GM19240 (cell line): ENCODE data around the gene A1BG.
"Not testable (repeated sequence)": the region's sequence is repeated elsewhere in the genome, so short reads cannot be mapped to it uniquely, and the experiment has no call there.

Source experiments
- DNase-seq: peaks from one replicate; pipeline ENCODE4 v3.0.0; 2011; ENCODE audit warnings: low spot score; ENCODE audit not compliant: insufficient read length

A1BG gene

DNA sequence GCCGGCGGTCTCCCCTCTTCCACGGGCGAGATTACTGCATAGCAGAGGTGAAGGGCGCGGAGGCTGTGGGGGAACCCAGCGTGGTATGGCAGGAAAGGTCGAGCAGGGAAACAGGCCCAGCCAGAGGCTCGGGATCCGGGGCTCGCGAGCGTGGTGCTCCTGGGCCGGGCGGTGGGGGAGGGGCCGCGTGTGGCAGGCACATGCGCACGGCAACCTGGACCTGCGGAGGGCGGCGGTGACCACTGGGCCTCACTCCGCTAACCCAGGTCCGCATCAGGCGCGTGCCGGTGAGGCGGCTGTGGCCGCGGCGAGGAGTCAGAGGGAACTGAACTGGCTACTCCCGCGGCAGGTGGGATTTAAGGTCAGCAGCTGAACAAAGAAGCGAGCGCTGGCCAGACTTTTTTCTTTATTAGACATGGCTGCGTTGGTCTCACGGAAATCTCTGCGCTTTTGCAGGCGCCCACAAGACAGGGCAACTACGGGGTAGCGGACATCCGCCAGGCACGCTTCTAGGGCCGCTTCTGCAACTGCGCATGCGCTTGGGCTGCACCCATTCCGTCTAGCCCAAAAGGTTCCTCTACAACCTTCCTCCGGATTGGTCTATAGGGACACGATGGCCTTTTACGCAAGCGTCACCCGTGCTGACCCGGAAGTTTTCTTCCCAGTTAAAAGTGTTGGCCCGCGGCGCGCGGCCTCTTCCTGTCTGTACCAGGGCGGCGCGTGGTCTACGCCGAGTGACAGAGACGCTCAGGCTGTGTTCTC is 33.5 kb upstream of the A1BG start, which contains the start of gene RPS5:
Gene RPS5 (plus strand): TSS at position 694 of the 762 bp plus-strand sequence. CDS start 869 bp downstream, outside the sequence.
- peak; percentile 99 for DNase-seq

GRCh38 chr19:58385891-58386575 is 32.7 kb upstream of the A1BG start:
- DNase-seq = no peak

- no peak for DNase-seq
Observed at GRCh38 chr19:58385313-58385890, 32.1 kb upstream of the A1BG start.

- no peak for DNase-seq
Observed at GRCh38 chr19:58382997-58383603, 29.8 kb upstream of the A1BG start.

- DNase-seq = no peak
Observed at GRCh38 chr19:58381460-58382212, 28.3 kb upstream of the A1BG start.

- DNase-seq = peak; percentile 94
Observed at GRCh38 chr19:58380662-58381459, 27.6 kb upstream of the A1BG start, which contains the start of gene ZNF837. Gene ZNF837 (minus strand): TSS chr19:58381030. CDS start chr19:58369332, 11,698 bp downstream.

- no peak for DNase-seq
Observed at GRCh38 chr19:58380037-58380661, 26.9 kb upstream of the A1BG start.

DNA sequence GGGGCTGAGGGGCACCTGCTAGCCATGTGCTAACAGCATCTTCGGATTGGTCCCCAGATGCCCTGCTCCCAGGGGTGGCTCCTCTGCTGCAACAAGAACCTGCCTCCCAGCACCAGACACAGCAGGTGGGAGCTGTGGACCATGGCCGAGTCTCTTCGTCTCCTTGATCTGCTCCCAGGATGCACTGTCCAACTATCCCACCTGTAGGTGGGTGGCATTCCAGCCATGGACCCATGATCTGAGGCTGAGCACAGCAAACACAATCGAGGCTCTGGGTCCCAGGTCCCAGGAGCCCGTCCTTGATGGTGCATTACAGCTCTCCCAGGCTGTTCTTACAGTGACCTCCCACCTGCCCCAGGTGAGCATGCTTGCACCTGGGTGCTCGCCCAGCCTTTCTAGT is 26.0 kb upstream of the A1BG start:
- no peak for DNase-seq

DNA sequence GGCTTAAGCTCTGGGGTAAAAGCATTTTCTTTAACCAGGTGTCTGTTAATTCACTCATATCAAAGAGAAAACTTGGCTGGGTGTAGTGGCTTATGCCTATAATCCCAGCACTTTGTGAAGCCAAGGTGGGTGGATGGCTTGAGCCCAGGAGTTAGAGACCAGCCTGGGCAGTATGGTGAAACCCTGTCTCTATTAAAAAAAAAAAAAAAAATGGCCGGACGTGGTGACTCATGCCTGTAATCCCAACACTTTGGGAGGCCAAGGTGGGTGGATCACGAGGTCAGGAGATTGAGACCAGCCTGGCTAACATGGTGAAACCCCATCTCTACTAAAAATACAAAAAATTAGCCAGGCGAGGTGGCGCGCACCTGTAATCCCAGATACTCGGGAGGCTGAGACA is 23.4 kb upstream of the A1BG start:
- DNase-seq = not testable (repeated sequence)

DNA sequence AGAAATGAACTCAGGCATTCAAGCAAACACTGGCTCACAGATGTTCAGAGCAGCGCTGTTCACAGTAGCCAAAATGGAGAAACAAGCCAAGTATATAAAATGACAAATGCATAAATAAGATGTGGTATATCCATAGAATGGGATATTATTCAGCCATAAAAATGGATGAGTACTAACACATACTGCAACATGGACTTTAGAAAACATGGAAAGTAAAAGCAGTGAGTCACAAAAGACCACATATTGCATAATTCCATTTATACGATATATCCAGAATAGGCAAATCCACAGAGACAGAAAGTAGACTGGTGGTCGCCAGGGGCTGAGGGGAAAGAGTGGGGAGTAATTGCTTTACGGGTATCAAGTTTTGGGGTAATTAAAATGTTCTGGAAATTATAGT is 20.9 kb upstream of the A1BG start:
- DNase-seq = no peak

DNA sequence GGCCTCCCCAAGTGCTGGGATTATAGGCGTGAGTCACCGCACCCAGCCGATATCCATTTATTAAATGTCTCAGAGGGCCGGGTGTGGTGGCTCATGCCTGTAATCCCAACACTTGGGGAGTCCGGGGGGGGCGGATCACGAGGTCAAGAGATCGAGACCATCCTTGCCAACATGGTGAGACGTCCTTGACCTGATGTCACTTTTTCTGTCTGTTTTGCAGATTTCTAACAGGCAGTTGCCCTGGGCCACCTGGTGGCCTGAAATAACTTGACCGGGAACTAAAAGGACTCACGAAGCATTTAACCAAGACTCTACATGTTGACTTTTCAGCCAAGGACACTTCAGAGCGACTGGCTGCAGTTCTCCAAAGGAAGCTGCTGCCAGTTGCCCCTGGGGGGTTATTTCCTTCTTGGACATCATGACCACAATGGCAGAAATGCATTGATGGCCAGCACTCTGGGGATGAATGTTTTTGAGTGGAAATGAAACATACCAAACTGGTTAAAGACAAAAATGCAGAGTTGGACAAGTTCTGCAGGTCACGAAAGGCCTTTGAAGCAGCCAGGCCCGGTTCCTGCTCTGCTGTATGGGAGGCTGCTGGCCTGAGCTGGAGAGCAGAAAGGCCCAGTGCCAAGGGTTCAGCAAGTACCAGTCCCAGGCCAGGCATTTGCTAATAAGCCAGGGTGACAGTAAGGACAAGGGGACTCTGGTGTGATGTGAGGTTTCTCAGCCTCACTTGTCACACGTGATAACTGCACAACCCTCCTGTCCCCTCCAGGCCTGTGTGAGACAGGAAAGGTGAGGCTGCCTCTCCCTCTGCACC is 19.2 kb upstream of the A1BG start:
- DNase-seq = no peak

GRCh38 chr19:58368561-58369360 is 15.5 kb upstream of the A1BG start:
- DNase-seq = no peak

DNA sequence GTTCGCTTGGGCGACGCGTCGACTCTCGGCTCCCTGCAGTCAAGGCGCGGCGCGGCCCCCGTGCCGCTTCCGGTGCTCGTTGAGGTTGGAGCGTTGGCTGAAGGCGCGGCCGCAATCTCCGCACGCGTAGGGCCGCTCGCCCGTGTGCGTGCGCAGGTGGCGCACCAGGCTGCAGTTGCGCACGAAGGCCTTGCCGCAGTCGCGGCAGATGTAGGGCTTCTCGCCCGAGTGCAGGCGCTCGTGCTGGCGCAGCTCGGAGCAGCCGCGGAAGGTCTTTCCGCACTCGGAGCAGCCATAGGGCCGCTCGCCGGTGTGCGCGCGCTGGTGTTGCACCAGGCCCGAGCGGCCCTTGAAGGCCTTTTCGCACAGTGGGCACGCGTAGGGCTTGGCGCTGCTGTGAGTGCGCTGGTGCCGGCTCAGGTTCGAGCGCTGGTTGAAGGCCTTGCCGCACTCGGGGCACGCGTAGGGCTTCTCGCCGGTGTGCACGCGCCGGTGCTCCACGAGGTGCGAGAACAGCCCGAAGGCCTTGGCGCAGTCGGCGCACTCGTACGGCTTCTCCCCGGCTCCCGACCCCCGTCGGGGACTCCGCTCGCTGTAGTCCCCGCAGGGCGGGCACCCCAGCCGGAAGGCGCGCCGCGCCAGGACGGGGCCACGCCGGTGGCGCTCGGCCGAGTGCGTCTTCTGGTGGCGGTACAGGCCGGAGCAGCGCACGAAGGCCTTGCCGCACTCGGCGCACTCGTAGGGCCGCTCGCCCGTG is 14.6 kb upstream of the A1BG start:
- DNase-seq = no peak

DNA sequence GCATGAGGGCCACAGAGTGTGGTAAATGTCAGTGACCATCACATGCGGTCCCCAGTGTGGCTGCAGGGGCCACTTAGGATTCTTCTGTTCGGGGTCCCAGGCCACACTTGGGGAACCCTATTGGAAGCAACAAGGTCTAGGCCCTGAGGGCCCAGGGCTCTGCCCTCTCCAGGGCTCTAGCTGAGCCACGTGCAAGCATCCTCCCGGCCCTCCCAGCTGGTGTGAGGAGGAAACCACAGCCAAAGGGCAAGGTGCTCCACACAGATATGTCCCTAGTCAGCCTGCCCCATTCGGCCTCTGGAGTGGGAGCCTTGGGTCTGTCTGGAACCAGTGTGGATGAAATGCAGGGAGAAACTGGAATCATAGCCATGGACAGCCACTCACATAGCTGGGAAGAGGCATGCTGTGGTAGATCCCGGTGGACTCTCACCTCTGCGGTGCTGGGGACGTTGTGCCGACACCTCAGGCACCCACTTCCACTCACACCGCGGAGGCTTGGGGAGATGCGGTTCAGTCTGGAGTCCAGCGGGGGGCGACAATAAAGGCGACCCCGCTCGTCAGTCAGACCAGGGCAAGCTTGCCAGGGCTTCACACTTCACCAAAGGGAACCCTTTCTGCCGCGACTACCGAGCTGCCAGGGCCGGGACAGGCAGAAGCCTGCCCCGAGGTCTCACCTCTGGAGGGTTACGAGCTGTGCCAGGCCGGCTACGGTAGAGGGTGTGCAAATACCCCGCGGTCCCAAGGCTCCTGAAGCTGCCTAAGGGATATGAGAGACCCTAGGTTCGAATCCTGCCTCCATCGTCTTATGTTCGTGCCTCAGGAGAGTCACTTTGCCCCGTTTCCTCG is 13.5 kb upstream of the A1BG start:
- no peak for DNase-seq

DNA sequence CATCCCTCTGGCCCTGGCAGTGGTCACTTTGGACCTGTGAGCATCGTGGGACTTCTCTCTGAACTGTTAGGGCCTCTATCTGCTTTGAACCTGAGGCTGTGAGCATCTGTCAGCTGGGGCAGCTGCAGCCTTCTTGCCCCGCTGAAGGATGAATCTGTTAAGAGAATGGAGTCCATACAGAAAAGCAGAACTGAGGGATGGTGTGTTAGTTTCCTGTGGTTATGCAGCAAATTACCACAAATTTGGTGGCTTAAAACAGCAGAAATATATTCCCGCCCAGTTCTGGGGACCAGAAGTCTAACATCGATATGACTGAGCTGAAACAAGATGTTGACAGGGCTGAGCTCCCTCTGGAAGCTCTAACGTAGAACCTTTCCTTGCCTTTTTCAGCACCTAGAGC is 10.9 kb upstream of the A1BG start:
- no peak for DNase-seq

- DNase-seq = peak; percentile 100
Observed at GRCh38 chr19:58362272-58362994, 9.1 kb upstream of the A1BG start, which contains the start of gene ZNF497. Gene ZNF497 (minus strand): TSS chr19:58362751. CDS start chr19:58357635, 5,116 bp downstream.
